Tibial nerve (tissue), 4 donors: ENCODE data around the gene ELAC2. TPM values are rescaled to one million over a fixed set of nuclear protein-coding genes. Genes with fewer than 3 reads are reported as not detected.

Source experiments
- DNase-seq, 2 donors: peaks; one replicate each; pipeline ENCODE4 v3.0.0-alpha.2; 2019; ENCODE audit warnings: low spot score in 2 of 2
- H3K27ac ChIP-seq, 4 donors: fragments of 200-600 bp; sonication (generic) in 3 of 4; one replicate each; pipeline ENCODE4 v1.5.1; 2017 to 2019; ENCODE audit warnings: mild to moderate bottlenecking in 1 of 4
- H3K27me3 ChIP-seq, 2 donors: fragments of 200-600 bp; sonication (generic) in 1 of 2; one replicate each; pipeline versions ENCODE4 v1.5.1 to v1.6.0; 2017 to 2019
- H3K36me3 ChIP-seq, 3 donors: fragments of 200-600 bp; sonication (generic); one replicate each; pipeline ENCODE4 v1.5.1; 2018 to 2019
- H3K4me1 ChIP-seq, 4 donors: fragments of 200-600 bp; sonication (generic) in 3 of 4; one replicate each; pipeline ENCODE4 v1.5.1; 2017 to 2019
- H3K4me3 ChIP-seq, 4 donors: fragments of 200-600 bp; sonication (generic) in 3 of 4; one replicate each; pipeline ENCODE4 v1.5.1; 2017 to 2019; ENCODE audit warnings: mild to moderate bottlenecking in 1 of 4, moderate library complexity in 1 of 4
- H3K9me3 ChIP-seq, 4 donors: fragments of 200-600 bp; sonication (generic) in 3 of 4; one replicate each; pipeline ENCODE4 v1.5.1; 2017 to 2019
- EP300 ChIP-seq, 2 donors: sonication (generic); formaldehyde crosslinking; IDR thresholded peaks; one replicate each; pipeline ENCODE4 v1.6.1; 2017; ENCODE audit warnings: antibody characterized with exemption in 2 of 2, mild to moderate bottlenecking in 1 of 2
- POLR2A ChIP-seq, 2 donors: fragments of 450-650 bp; IDR thresholded peaks; one replicate each; pipeline ENCODE4 v1.6.1; 2017; ENCODE audit warnings: antibody characterized with exemption in 2 of 2, mild to moderate bottlenecking in 2 of 2, moderate library complexity in 2 of 2
- WGBS, 2 donors: methylation state at CpG; one replicate each; pipeline ENCODE4 v1.1.5; 2018; 5-methylcytosine and 5-hydroxymethylcytosine counted together
- total RNA-seq, 4 donors: library from RNA; depleted of rRNA; stranded (reverse); fragments of >200 nt; gene quantifications; one replicate each; pipeline ENCODE4 v1.1.0, GENCODE V29; 2016
- TF ChIP-seq, protein P1 (sequence below), 5 experiments: fragments of 200-600 bp in 3 of 5; fragments of 450-650 bp in 2 of 5; sonication (generic) in 3 of 5; IDR thresholded peaks; one replicate each; pipeline ENCODE4 v1.5.1; 2016 to 2019; ENCODE audit warnings: antibody characterized with exemption in 5 of 5, mild to moderate bottlenecking in 3 of 5, moderate library complexity in 2 of 5

The ELAC2 gene
- total RNA-seq, 4 donors from 2014 or later, result 48.5 to 86.7 (median 67.4) TPM

DNA sequence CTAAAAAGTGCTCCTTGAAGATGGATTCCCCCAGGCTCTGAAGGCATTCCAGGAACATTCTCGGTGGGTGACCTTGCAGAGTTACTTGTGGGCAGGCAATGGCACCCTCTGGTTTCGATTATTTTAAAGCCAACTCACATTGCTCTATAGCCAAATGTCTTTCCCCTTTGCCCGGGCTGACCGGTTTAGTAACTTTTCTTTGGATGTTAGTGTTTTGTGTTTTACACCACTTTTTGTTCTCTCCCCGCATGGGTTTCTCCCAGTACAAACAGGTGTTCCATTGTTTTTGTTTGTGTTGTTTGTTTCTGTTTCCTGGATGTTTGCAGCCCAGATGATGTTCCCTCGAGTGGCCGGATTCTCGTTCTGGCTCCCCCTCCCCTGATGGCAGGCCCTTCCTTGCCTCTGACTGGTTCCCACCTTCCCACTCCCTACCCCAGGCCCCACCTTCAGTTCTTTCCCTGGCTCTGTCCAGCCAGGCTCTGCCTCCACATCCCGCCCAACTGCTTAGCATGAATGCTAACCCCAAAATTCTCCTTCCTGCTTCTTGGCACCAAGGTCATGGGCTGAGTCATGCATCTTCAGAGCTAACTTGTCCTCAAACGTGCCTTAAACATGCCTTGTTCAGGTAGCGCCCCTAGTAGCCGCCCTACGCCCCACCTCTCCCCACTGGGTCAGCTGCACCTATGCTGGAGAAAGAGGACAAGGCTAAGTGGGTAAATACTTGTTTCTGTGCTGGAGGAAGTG is 40.6 kb downstream of the ELAC2 start:
- no peak for DNase-seq
- Histone ChIP-seq H3K4me3 (no peak overlapping the region), H3K27me3 (peaks cover 0 to 15% of the 10 kb centered on the region in 2 donors), H3K36me3 (no peaks in the 10 kb centered on the region), H3K9me3 (no peaks in the 10 kb centered on the region), H3K4me1 (peaks cover 0 to 13% (median 0%) of the 10 kb centered on the region in 4 donors), H3K27ac (no peak overlapping the region)
- 57 to 59% methylated on average over 13 of the region's 13 CpGs for WGBS, 2 donors
- TF ChIP-seq, protein P1, sequence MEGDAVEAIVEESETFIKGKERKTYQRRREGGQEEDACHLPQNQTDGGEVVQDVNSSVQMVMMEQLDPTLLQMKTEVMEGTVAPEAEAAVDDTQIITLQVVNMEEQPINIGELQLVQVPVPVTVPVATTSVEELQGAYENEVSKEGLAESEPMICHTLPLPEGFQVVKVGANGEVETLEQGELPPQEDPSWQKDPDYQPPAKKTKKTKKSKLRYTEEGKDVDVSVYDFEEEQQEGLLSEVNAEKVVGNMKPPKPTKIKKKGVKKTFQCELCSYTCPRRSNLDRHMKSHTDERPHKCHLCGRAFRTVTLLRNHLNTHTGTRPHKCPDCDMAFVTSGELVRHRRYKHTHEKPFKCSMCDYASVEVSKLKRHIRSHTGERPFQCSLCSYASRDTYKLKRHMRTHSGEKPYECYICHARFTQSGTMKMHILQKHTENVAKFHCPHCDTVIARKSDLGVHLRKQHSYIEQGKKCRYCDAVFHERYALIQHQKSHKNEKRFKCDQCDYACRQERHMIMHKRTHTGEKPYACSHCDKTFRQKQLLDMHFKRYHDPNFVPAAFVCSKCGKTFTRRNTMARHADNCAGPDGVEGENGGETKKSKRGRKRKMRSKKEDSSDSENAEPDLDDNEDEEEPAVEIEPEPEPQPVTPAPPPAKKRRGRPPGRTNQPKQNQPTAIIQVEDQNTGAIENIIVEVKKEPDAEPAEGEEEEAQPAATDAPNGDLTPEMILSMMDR (IDR thresholded peaks at IDR 0.05), result no peak
- no peak for TF ChIP-seq POLR2A (IDR thresholded peaks at IDR 0.05)

DNA sequence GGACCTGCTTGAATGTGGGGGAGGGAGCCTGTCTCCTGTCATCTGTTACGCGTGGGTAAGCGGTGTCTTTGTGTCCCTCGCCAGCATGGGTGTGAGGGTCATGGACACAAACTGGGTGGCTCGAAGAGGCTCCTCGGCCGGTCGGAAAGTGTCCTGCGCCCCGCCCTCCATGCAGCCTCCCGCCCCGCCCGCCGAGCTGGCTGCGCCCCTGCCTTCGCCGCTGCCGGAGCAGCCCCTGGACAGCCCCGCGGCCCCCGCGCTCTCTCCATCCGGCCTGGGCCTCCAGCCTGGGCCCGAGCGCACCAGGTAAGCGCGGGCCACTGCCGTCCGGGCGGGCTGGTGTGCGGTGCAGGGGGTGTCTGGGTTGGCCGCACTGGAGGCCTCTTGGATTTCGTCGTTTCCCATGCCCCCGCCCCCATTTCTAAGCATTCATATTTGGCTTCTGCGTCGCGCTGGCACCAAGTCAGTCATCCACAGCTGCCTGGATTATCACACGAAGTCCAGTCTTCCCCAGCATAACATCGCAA is 43.8 kb downstream of the ELAC2 start:
- Histone ChIP-seq H3K4me3 (peak overlapping the region in 2 of 4 donors; percentile 28 to 49), H3K27me3 (peaks cover 0 to 15% of the 10 kb centered on the region in 2 donors), H3K9me3 (no peaks in the 10 kb centered on the region), H3K4me1 (peaks cover 0 to 13% (median 0%) of the 10 kb centered on the region in 4 donors), H3K36me3 (no peaks in the 10 kb centered on the region), H3K27ac (no peak overlapping the region)
- WGBS, 2 donors, result 2 to 15% methylated on average over 28 to 35 of the region's 40 CpGs
- DNase-seq, result no peak
- TF ChIP-seq EP300 (IDR thresholded peaks at IDR 0.05) (no peak), POLR2A (IDR thresholded peaks at IDR 0.05) (no peak)

DNA sequence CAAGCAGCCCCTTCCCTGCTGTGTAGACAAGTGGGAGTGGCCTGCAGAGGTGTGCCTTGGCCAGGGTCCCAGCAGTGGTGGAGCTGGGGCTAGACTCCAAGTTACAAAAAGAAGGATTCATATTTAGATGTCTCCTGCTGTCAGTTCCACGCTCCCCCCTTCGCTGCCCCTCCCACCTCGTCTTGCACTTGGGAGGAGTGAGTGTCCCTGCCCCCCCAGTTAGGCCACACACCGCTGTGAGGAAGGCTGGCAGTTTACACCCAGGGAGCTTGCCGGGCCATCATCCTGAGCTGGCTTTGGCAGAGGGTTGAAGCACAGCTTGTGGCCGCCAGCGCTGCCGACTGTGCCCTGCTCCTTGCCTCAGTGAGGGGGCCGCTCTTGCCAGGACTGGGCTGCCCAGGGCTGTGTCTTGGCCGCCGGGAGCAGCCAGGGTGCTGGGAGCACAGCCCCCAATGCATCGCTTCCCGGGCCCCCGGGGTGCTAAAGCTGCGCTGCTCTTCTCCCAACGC is 44.3 kb downstream of the ELAC2 start:
- peaks cover 0 to 13% (median 0%) of the 10 kb centered on the region in 4 donors for H3K4me1 ChIP-seq
- H3K9me3 ChIP-seq, result no peaks in the 10 kb centered on the region
- no peak for DNase-seq
- TF ChIP-seq EP300 (IDR thresholded peaks at IDR 0.05) (no peak), POLR2A (IDR thresholded peaks at IDR 0.05) (no peak)
- TF ChIP-seq, protein P1 (IDR thresholded peaks at IDR 0.05), result no peak
- H3K27ac ChIP-seq, result no peak overlapping the region
- H3K36me3 ChIP-seq, result no peaks in the 10 kb centered on the region
- WGBS, 2 donors, result 0 to 4% methylated on average over 1 to 16 of the region's 16 CpGs
- H3K4me3 ChIP-seq, result peak overlapping the region in 2 of 4 donors; percentile 28 to 49
- H3K27me3 ChIP-seq, result peaks cover 0 to 15% of the 10 kb centered on the region in 2 donors

DNA sequence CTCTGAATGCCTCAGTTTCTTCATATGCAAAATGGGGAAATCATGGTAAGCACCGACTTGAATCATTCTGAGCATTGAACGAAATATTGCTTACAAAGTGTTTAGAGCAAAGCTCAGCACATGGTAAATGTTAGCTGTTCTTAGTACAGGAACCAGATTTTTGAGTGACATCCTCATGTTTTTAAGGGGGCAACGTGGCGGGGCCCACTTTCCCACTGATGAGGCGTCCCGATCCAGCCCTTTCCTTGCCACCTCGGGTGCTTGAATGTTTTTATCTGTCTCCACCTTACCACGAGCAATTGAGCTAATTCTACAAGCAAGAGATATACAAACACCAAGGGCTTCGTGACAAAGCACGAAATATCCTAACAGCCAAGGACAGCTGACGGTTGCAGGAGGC is 49.9 kb downstream of the ELAC2 start:
- TF ChIP-seq, protein P1 (IDR thresholded peaks at IDR 0.05), result no peak
- TF ChIP-seq EP300 (IDR thresholded peaks at IDR 0.05) (no peak), POLR2A (IDR thresholded peaks at IDR 0.05) (no peak)
- H3K4me3 ChIP-seq, result no peak overlapping the region
- peaks cover 0 to 10% (median 0%) of the 10 kb centered on the region in 4 donors for H3K4me1 ChIP-seq
- DNase-seq, result no peak
- H3K9me3 ChIP-seq, result no peaks in the 10 kb centered on the region
- no peaks in the 10 kb centered on the region for H3K36me3 ChIP-seq
- no peaks in the 10 kb centered on the region for H3K27me3 ChIP-seq
- 75 to 81% methylated on average over 11 of the region's 11 CpGs for WGBS, 2 donors
- no peak overlapping the region for H3K27ac ChIP-seq

DNA sequence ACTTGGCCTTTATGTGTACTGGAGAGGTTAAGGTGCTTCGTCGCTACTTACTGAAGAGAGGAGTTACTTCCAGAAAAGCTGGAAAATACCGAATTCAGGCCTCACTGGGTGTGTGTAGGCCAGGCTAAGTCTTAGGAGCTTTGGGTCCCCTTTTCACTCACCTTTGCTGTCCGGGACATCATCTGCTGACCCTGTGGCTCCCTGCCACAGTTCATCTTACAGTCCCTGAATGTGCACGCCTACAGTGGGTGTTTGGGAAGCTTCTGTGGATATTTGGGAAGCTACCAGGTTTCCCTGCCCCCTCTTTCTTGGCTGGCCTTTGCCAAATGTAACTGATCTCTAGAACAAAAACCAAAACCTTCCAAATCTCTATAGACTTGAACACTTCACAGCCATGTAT is 51.4 kb downstream of the ELAC2 start:
- DNase-seq, result no peak
- no peaks in the 10 kb centered on the region for H3K27me3 ChIP-seq
- H3K9me3 ChIP-seq, result no peaks in the 10 kb centered on the region
- TF ChIP-seq EP300 (IDR thresholded peaks at IDR 0.05), result no peak
- peaks cover 0 to 10% (median 0%) of the 10 kb centered on the region in 4 donors for H3K4me1 ChIP-seq
- no peak overlapping the region for H3K4me3 ChIP-seq
- H3K36me3 ChIP-seq, result no peaks in the 10 kb centered on the region
- 74% methylated on average over 5 of the region's 5 CpGs for WGBS, 2 donors
- H3K27ac ChIP-seq, result no peak overlapping the region

DNA sequence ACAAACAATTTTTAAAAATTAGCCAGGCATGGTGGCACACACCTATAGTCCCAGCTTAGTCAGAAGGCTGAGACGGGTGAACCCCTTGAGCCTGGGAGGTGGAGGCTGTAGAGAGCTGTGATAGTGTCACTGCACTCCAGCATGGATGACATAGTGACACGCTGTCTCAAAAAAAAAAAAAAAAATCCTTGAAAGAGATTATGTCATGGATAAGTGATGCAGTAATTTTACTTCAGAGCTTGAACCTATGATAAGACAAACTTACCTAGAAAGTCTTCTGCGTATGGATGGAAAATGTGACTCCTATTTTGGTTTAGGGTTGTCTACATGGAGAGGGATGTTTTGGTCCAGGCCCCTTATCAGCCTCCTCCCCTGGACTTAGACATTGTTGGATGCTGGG is 51.8 kb downstream of the ELAC2 start:
- TF ChIP-seq EP300 (IDR thresholded peaks at IDR 0.05) (no peak), POLR2A (IDR thresholded peaks at IDR 0.05) (no peak)
- TF ChIP-seq, protein P1 (IDR thresholded peaks at IDR 0.05), result no peak
- Histone ChIP-seq H3K4me1 (peaks cover 0 to 10% (median 0%) of the 10 kb centered on the region in 4 donors), H3K27me3 (no peaks in the 10 kb centered on the region), H3K9me3 (no peaks in the 10 kb centered on the region), H3K4me3 (no peak overlapping the region), H3K27ac (no peak overlapping the region), H3K36me3 (no peaks in the 10 kb centered on the region)
- DNase-seq, result no peak
- WGBS, 2 donors, result 69 to 80% methylated on average over 3 of the region's 3 CpGs
